IMR-90 (cell line): Measurements from ENCODE around the gene PJA2. TPM values are rescaled to one million over a fixed set of nuclear protein-coding genes. Genes with fewer than 3 reads are reported as not detected.
"Not testable (repeated sequence)": the region's sequence is repeated elsewhere in the genome, so short reads cannot be mapped to it uniquely, and the experiment has no call there.

ENCODE experiments used
- ATAC-seq: fragments of 200-7000 bp; cut with Tn5 transposase; 2 replicates; pipeline ENCODE4 v1.9.1; 2020; ENCODE audit warnings: low read depth, mild to moderate bottlenecking, moderate library complexity
- BruUV-seq: library from RNA; stranded (reverse); fragments of 400-500 nt; replicated peaks from 2 replicates; lab custom pipeline; 2021; lab: Mats Ljungman, UMichigan
- CTCF ChIA-PET: fragments of 300-600 bp; formaldehyde crosslinking; extraction: SDS; loops from one replicate; lab custom pipeline; 2021; ENCODE audit warnings: antibody characterized with exemption; lab: Yijun Ruan, JAX
- POLR2A ChIA-PET: fragments of 300-600 bp; sonication (Branson Sonifier 250); formaldehyde crosslinking; loops from one replicate; lab custom pipeline; 2022; ENCODE audit warnings: antibody characterized with exemption; ENCODE audit not compliant: unreplicated experiment; lab: Charles Lee
- DNase-seq: peaks from one replicate; pipeline ENCODE4 v3.0.0; 2013
- H2AFZ ChIP-seq: replicated peaks from 2 replicates; pipeline ENCODE3; 2013; ENCODE audit warnings: low read length, mild to moderate bottlenecking; ENCODE audit not compliant: poor library complexity
- H2AK5ac ChIP-seq: 2 replicates; pipeline ENCODE4 v1.6.1; 2013; ENCODE audit warnings: low read depth, low read length, inconsistent platforms
- H2AK9ac ChIP-seq: replicated peaks from 2 replicates; pipeline ENCODE3; 2013; ENCODE audit warnings: mild to moderate bottlenecking, low read depth, low read length, moderate library complexity; ENCODE audit not compliant: poor library complexity
- H2BK120ac ChIP-seq: 2 replicates; pipeline ENCODE4 v1.6.1; 2013; ENCODE audit warnings: low read depth, low read length, inconsistent platforms
- H2BK15ac ChIP-seq: 3 replicates; pipeline ENCODE4 v1.6.1; 2013; ENCODE audit warnings: low read depth, low read length, inconsistent platforms
- H2BK20ac ChIP-seq: 2 replicates; pipeline ENCODE4 v1.6.1; 2013; ENCODE audit warnings: low read depth, mild to moderate bottlenecking, inconsistent platforms, low read length, moderate library complexity
- H2BK5ac ChIP-seq: 2 replicates; pipeline ENCODE4 v1.6.1; 2013; ENCODE audit warnings: mild to moderate bottlenecking, low read depth, low read length, inconsistent platforms; ENCODE audit not compliant: poor library complexity, severe bottlenecking
- H3K14ac ChIP-seq: replicated peaks from 2 replicates; pipeline ENCODE4 v1.6.1; 2013; ENCODE audit warnings: low read depth, low read length, inconsistent platforms
- H3K18ac ChIP-seq: 2 replicates; pipeline ENCODE4 v1.6.1; 2013; ENCODE audit warnings: low read depth, low read length, control low read depth
- H3K23ac ChIP-seq: 2 replicates; pipeline ENCODE4 v1.6.1; 2013; ENCODE audit warnings: low read depth, low read length, inconsistent platforms
- H3K27ac ChIP-seq: 2 replicates; pipeline ENCODE4 v1.5.1; 2013; ENCODE audit warnings: mild to moderate bottlenecking, control low read depth, low read length; ENCODE audit not compliant: insufficient read depth
- H3K27me3 ChIP-seq: 2 replicates; pipeline ENCODE4 v1.6.1; 2013; ENCODE audit warnings: low read length; ENCODE audit not compliant: control insufficient read depth, insufficient read depth
- H3K36me3 ChIP-seq: 2 replicates; pipeline ENCODE4 v1.6.1; 2013; ENCODE audit warnings: low read length, mixed read lengths; ENCODE audit not compliant: control insufficient read depth, insufficient read depth
- H3K4ac ChIP-seq: 2 replicates; pipeline ENCODE4 v1.6.1; 2013; ENCODE audit warnings: low read depth, low read length, inconsistent platforms
- H3K4me1 ChIP-seq: 2 replicates; pipeline ENCODE4 v1.6.1; 2013; ENCODE audit warnings: low read length, mixed read lengths; ENCODE audit not compliant: control insufficient read depth, insufficient read depth
- H3K4me2 ChIP-seq: 2 replicates; pipeline ENCODE4 v1.6.1; 2013; ENCODE audit warnings: low read depth, mild to moderate bottlenecking, control low read depth, low read length, moderate library complexity
- H3K4me3 ChIP-seq: 2 replicates; pipeline ENCODE4 v1.5.1; 2013; ENCODE audit warnings: low read depth, mild to moderate bottlenecking, control low read depth, low read length, moderate library complexity; ENCODE audit not compliant: insufficient read depth
- H3K56ac ChIP-seq: 2 replicates; pipeline ENCODE4 v1.6.1; 2013; ENCODE audit warnings: low read length, inconsistent platforms; ENCODE audit not compliant: insufficient read depth; ENCODE audit errors: extremely low read depth
- H3K79me1 ChIP-seq, 2 experiments: 2 replicates each; pipeline ENCODE4 v1.6.1; 2013; ENCODE audit warnings: low read length in 2 of 2, inconsistent platforms in 1 of 2, low read depth in 1 of 2
- H3K9ac ChIP-seq: 2 replicates; pipeline ENCODE4 v1.6.1; 2013; ENCODE audit warnings: low read depth, low read length, control low read depth
- H3K9me1 ChIP-seq: 2 replicates; pipeline ENCODE4 v1.6.1; 2013; ENCODE audit warnings: low read length, inconsistent platforms; ENCODE audit not compliant: insufficient read depth
- H3K9me3 ChIP-seq: 2 replicates; pipeline ENCODE4 v1.6.1; 2013; ENCODE audit warnings: low read length; ENCODE audit not compliant: control insufficient read depth, insufficient read depth
- H4K20me1 ChIP-seq: 2 replicates; pipeline ENCODE4 v1.6.1; 2013; ENCODE audit warnings: low read length, inconsistent platforms; ENCODE audit not compliant: insufficient read depth
- H4K5ac ChIP-seq: 2 replicates; pipeline ENCODE4 v1.6.1; 2013; ENCODE audit warnings: mild to moderate bottlenecking, low read depth, low read length, control low read depth
- H4K8ac ChIP-seq, 2 experiments: 2 replicates each; pipeline ENCODE4 v1.6.1; 2013; ENCODE audit warnings: low read depth in 2 of 2, low read length in 2 of 2, control low read depth in 1 of 2, inconsistent platforms in 1 of 2
- H4K91ac ChIP-seq: 2 replicates; pipeline ENCODE4 v1.6.1; 2013; ENCODE audit warnings: low read depth, low read length, inconsistent platforms; ENCODE audit not compliant: insufficient read depth
- WGBS, 2 experiments: methylation state at CpG; one replicate each; pipeline versions ENCODE4 v1.1.5 to v1.1.7; 2013; ENCODE audit warnings: missing lambda C conversion rate in 2 of 2; ENCODE audit not compliant: insufficient read length in 1 of 2; ENCODE audit errors: extremely low coverage in 2 of 2; 5-methylcytosine and 5-hydroxymethylcytosine counted together
- dilution Hi-C: fragments of 300-500 bp; cut with HindIII; formaldehyde crosslinking; loops from one replicate; pipeline ENCODE4 v1.14.3; 2018; ENCODE audit warnings: low sequenced_read_pairs; ENCODE audit not compliant: unreplicated experiment
- in situ Hi-C: fragments of 300-500 bp; cut with MboI; formaldehyde crosslinking; loops from 3 replicates; pipeline ENCODE4 v1.14.3; 2019; ENCODE audit warnings: low sequenced_read_pairs, inconsistent platforms, mixed read lengths
- intact Hi-C: fragments of 100-400 bp; cut with micrococcal nuclease; formaldehyde crosslinking; loops from 2 replicates; pipeline ENCODE4 v1.10.0; 2022
- polyA plus RNA-seq, 3 experiments: library from polyadenylated mRNA; depleted of rRNA; stranded (reverse); fragments of >200 nt; gene quantifications; 2 replicates each; pipeline ENCODE4 v1.2.3, GENCODE V29; 2012; ENCODE audit warnings: low replicate concordance in 1 of 3
- total RNA-seq: library from RNA; depleted of rRNA; stranded (reverse); fragments of >200 nt; gene quantifications from 2 replicates; pipeline ENCODE4 v1.2.3, GENCODE V29; 2012

PJA2 gene
- total and polyA plus RNA-seq, 2 of the 4 experiments (the other 2 are of a cell fraction): 42.3 to 70.6 TPM

DNA sequence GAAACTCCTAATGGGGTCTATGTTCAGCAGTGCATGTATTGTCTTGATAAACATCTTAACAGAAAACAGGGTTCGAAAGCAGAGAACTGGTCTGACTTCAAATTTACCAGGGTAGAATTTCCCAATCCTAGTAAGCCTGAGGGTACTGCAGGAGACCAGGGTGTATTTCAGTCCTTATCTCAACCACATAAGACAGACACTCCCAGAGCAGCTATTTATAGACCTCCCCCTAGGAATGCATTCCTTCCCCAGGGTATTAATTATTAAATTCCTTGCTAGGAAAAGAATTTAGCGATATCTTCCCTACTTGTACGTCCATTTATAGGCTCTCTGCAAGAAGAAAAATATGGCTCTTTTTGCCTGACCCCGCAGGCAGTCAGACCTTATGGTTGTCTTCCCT lies 123.1 kb downstream of the PJA2 start:
- H3K23ac ChIP-seq, H4K5ac ChIP-seq, POLR2A ChIA-PET, H3K27me3 ChIP-seq, BruUV-seq, H3K9me1 ChIP-seq, H2BK15ac ChIP-seq, dilution Hi-C loops, H3K4me3 ChIP-seq, H3K4ac ChIP-seq, H3K14ac ChIP-seq, H3K79me1 ChIP-seq, intact Hi-C loops, H4K20me1 ChIP-seq, H3K4me1 ChIP-seq, H2AFZ ChIP-seq, H2AK9ac ChIP-seq, DNase-seq, H3K27ac ChIP-seq, in situ Hi-C loops, H2BK120ac ChIP-seq, H2BK5ac ChIP-seq, H3K9ac ChIP-seq, H3K9me3 ChIP-seq, H3K18ac ChIP-seq, H3K4me2 ChIP-seq, H4K91ac ChIP-seq, CTCF ChIA-PET, H2AK5ac ChIP-seq, H3K36me3 ChIP-seq, H3K56ac ChIP-seq, H4K8ac ChIP-seq, ATAC-seq, H2BK20ac ChIP-seq: not testable (repeated sequence)
- no CpG with 5 or more reads among the region's 4 CpGs for WGBS, 2 experiments
